Lower leg skin (tissue), 3 donors: Measurements from ENCODE around the gene EGR2.

Source experiments
- POLR2A ChIP-seq, 2 donors: fragments of 450-650 bp; IDR thresholded peaks; one replicate each; pipeline ENCODE4 v1.6.1; 2016 to 2017; ENCODE audit warnings: antibody characterized with exemption in 2 of 2, mild to moderate bottlenecking in 1 of 2, moderate library complexity in 1 of 2
- TF ChIP-seq, protein P1 (sequence below), 3 donors: fragments of 450-650 bp; IDR thresholded peaks; one replicate each; pipeline ENCODE4 v1.5.1; 2016; ENCODE audit warnings: antibody characterized with exemption in 3 of 3, mild to moderate bottlenecking in 3 of 3, moderate library complexity in 2 of 3

GRCh38 chr10:62790571-62790970 lies 25.6 kb downstream of the EGR2 start:
- TF ChIP-seq POLR2A (IDR thresholded peaks at IDR 0.05) = no peak
- TF ChIP-seq, protein P1, sequence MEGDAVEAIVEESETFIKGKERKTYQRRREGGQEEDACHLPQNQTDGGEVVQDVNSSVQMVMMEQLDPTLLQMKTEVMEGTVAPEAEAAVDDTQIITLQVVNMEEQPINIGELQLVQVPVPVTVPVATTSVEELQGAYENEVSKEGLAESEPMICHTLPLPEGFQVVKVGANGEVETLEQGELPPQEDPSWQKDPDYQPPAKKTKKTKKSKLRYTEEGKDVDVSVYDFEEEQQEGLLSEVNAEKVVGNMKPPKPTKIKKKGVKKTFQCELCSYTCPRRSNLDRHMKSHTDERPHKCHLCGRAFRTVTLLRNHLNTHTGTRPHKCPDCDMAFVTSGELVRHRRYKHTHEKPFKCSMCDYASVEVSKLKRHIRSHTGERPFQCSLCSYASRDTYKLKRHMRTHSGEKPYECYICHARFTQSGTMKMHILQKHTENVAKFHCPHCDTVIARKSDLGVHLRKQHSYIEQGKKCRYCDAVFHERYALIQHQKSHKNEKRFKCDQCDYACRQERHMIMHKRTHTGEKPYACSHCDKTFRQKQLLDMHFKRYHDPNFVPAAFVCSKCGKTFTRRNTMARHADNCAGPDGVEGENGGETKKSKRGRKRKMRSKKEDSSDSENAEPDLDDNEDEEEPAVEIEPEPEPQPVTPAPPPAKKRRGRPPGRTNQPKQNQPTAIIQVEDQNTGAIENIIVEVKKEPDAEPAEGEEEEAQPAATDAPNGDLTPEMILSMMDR (IDR thresholded peaks at IDR 0.05) = no peak
